Measurements from ENCODE around the gene SUN1.
A peak's percentile ranks its signal among the peaks of the same experiment; 100 is the strongest.

SUN1 gene, protein sequence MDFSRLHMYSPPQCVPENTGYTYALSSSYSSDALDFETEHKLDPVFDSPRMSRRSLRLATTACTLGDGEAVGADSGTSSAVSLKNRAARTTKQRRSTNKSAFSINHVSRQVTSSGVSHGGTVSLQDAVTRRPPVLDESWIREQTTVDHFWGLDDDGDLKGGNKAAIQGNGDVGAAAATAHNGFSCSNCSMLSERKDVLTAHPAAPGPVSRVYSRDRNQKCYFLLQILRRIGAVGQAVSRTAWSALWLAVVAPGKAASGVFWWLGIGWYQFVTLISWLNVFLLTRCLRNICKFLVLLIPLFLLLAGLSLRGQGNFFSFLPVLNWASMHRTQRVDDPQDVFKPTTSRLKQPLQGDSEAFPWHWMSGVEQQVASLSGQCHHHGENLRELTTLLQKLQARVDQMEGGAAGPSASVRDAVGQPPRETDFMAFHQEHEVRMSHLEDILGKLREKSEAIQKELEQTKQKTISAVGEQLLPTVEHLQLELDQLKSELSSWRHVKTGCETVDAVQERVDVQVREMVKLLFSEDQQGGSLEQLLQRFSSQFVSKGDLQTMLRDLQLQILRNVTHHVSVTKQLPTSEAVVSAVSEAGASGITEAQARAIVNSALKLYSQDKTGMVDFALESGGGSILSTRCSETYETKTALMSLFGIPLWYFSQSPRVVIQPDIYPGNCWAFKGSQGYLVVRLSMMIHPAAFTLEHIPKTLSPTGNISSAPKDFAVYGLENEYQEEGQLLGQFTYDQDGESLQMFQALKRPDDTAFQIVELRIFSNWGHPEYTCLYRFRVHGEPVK

GRCh38 chr7:832167-832967, at the start of gene SUN1:
SUN1 (plus strand) TSS chr7:832476; CDS start chr7:832525, 49 bp downstream.
- no peak for DNase-seq
- peak within 1 kb of the TSS; percentile 23 to 34 for H3K4me3 ChIP-seq
- H3K9me3 ChIP-seq = no peaks in the 10 kb centered on the region
- peak within 1 kb of the TSS; percentile 87 to 91 for H3K27ac ChIP-seq
- peaks cover 22 to 95% (median 68%) of the 10 kb centered on the region in 4 donors for H3K4me1 ChIP-seq
- intact Hi-C loops (cut with DNase I; ENCODE audit: low total_unique reads) = loop anchor here (10.0 kb wide), 1 partner anchor 48 kb away; no protein-coding TSS in a partner anchor
- no peaks in the 10 kb centered on the region for H3K27me3 ChIP-seq
- no peak for TF ChIP-seq CTCF (IDR thresholded peaks at IDR 0.05)
- H3K36me3 ChIP-seq = peaks cover 0 to 7% (median 0%) of the 10 kb centered on the region in 3 donors

DNA sequence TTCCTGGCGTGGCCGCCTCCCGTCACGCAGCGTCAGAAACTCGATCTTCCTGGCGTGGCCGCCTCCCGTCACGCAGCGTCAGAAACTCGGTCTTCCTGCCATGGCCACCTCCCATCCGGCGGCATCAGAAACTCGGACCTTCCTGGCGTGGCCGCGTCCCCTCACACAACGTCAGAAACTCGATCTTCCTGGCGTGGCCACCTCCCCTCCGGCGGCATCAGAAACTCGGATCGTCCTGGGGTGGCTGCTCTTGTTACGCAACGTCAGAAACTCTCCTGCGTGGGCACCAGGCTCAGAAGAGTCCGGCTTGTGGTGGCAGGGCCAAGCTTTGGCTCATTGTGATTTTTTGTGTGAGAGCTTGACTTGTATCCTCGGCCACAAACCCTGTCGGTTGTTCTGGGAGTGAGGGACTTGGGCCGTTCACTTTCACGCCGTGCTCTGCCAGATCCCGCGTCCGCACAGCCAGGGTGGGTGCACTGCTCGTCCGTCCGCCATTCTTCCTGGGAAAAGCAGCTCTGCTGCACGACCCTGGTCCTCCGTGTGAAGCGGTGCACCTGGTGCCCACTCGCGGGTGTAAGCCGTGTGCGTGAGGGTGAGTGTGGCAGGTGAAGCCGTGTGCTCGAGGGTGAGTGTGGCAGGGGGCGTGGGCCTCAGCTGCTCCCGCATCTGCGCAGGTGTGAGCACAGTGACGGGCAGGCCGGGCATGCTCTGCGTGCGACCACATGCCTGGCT, 49.4 kb upstream of the SUN1 start:
- no peaks in the 10 kb centered on the region for H3K27me3 ChIP-seq
- H3K9me3 ChIP-seq = no peaks in the 10 kb centered on the region
- H3K4me3 ChIP-seq = no peak overlapping the region
- peak overlapping the region in 1 of 2 donors; percentile 29 for H3K27ac ChIP-seq
- TF ChIP-seq CTCF (IDR thresholded peaks at IDR 0.05) = no peak
- no peak for DNase-seq
- intact Hi-C loops (cut with DNase I; ENCODE audit: low total_unique reads) = loop anchor here (10.0 kb wide), 1 partner anchor 52 kb away; the partner anchor contains the start of gene SUN1
- peaks cover 0 to 65% (median 30%) of the 10 kb centered on the region in 3 donors for H3K36me3 ChIP-seq
- peaks cover 0 to 44% (median 18%) of the 10 kb centered on the region in 4 donors for H3K4me1 ChIP-seq

- Histone ChIP-seq H3K27me3 (no peaks in the 10 kb centered on the region), H3K4me3 (no peak overlapping the region), H3K4me1 (peaks cover 0 to 41% (median 16%) of the 10 kb centered on the region in 4 donors), H3K36me3 (peaks cover 0 to 60% (median 30%) of the 10 kb centered on the region in 3 donors), H3K9me3 (no peaks in the 10 kb centered on the region), H3K27ac (peak overlapping the region in 1 of 2 donors; percentile 29)
- DNase-seq = no peak
- intact Hi-C loops (cut with DNase I; ENCODE audit: low total_unique reads) = loop anchor here (10.0 kb wide), 1 partner anchor 51 kb away; the partner anchor contains the start of gene SUN1
- no peak for TF ChIP-seq CTCF (IDR thresholded peaks at IDR 0.05)
These were observed 48.5 kb upstream of the SUN1 start for GRCh38 chr7:783556-784490.

- Histone ChIP-seq H3K4me1 (peaks cover 0 to 30% (median 6%) of the 10 kb centered on the region in 4 donors), H3K27me3 (no peaks in the 10 kb centered on the region), H3K4me3 (no peak overlapping the region), H3K27ac (no peak overlapping the region), H3K36me3 (peaks cover 0 to 60% (median 30%) of the 10 kb centered on the region in 3 donors), H3K9me3 (no peaks in the 10 kb centered on the region)
- intact Hi-C loops (cut with DNase I; ENCODE audit: low total_unique reads) = loop anchor here (10.0 kb wide), 1 partner anchor 50 kb away; the partner anchor contains the start of gene SUN1
- TF ChIP-seq CTCF (IDR thresholded peaks at IDR 0.05) = no peak
- DNase-seq = no peak
These were observed 47.3 kb upstream of the SUN1 start for GRCh38 chr7:784971-785370.
